HG02763 (cell line): ENCODE measurements around the gene MCM10.
"Not testable (repeated sequence)": the region's sequence is repeated elsewhere in the genome, so short reads cannot be mapped to it uniquely, and the experiment has no call there.

Experiments
- ATAC-seq: cut with Tn5 transposase; IDR thresholded peaks from one replicate; pipeline ENCODE4 v1.9.1; 2021; ENCODE audit warnings: mild to moderate bottlenecking, moderate library complexity; ENCODE audit not compliant: unreplicated experiment

Gene MCM10

GRCh38 chr10:13219685-13220670, 58.6 kb downstream of the MCM10 start:
- ATAC-seq, result no peak

GRCh38 chr10:13221572-13221971, 60.2 kb downstream of the MCM10 start:
- no peak for ATAC-seq

GRCh38 chr10:13222151-13222550, 60.8 kb downstream of the MCM10 start:
- no peak for ATAC-seq

- no peak for ATAC-seq
Measured at GRCh38 chr10:13222566-13222965, 61.2 kb downstream of the MCM10 start.

- ATAC-seq, result no peak
Measured at GRCh38 chr10:13223241-13223640, 61.9 kb downstream of the MCM10 start.

- ATAC-seq, result no peak
Measured at GRCh38 chr10:13224210-13224995, 63.0 kb downstream of the MCM10 start.

- no peak for ATAC-seq
Measured at GRCh38 chr10:13225601-13226000, 64.2 kb downstream of the MCM10 start.

GRCh38 chr10:13227031-13227430, 65.7 kb downstream of the MCM10 start:
- no peak for ATAC-seq

- ATAC-seq, result no peak
Measured at GRCh38 chr10:13231190-13231589, 69.8 kb downstream of the MCM10 start.

GRCh38 chr10:13231808-13232207, 70.5 kb downstream of the MCM10 start:
- no peak for ATAC-seq

GRCh38 chr10:13233358-13233757, 72.0 kb downstream of the MCM10 start:
- ATAC-seq, result no peak

- ATAC-seq, result no peak
Measured at GRCh38 chr10:13234172-13234571, 72.8 kb downstream of the MCM10 start, which contains the start of gene UCMA. Gene UCMA (minus strand): TSS chr10:13234374. CDS start chr10:13234258, 116 bp downstream.

- ATAC-seq, result not testable (repeated sequence)
Measured at GRCh38 chr10:13234736-13235135, 73.4 kb downstream of the MCM10 start.

- no peak for ATAC-seq
Measured at GRCh38 chr10:13236638-13237037, 75.3 kb downstream of the MCM10 start.

GRCh38 chr10:13238271-13239077, 77.1 kb downstream of the MCM10 start:
- no peak for ATAC-seq

GRCh38 chr10:13239923-13240322, 78.6 kb downstream of the MCM10 start:
- ATAC-seq, result no peak

GRCh38 chr10:13241613-13242012, 80.3 kb downstream of the MCM10 start:
- ATAC-seq, result no peak

- ATAC-seq, result not testable (repeated sequence)
Measured at GRCh38 chr10:13242260-13242659, 80.9 kb downstream of the MCM10 start.

GRCh38 chr10:13247246-13247645, 85.9 kb downstream of the MCM10 start:
- no peak for ATAC-seq

GRCh38 chr10:13247784-13248183, 86.4 kb downstream of the MCM10 start:
- ATAC-seq, result no peak

GRCh38 chr10:13253726-13254125, 92.4 kb downstream of the MCM10 start:
- ATAC-seq, result no peak
